Measurements from ENCODE around the gene LIG1. TPM values are rescaled to one million over a fixed set of nuclear protein-coding genes. Genes with fewer than 3 reads are reported as not detected.

The LIG1 gene
- total RNA-seq, 4 donors from 2014 or later: 4.2 to 7.3 (median 6.0) TPM

DNA sequence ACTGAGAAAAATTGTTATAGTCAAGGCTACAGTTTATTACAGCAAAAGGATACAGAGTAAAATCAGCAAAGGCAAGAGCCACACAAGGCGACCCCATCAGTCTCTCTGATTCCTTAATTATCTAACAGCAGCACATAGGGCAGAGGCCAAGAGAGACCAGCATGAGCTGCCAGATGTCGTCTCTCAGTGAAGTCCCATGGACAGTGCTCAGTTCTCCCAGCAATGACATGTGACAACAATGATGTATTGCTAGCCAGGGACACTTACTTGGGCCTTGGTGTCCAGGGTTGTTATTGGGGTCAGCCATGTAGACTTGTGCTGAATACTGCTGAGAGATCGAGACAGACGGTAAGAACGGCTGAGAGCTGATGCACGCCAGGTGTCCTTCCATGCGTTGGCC is 22.6 kb upstream of the LIG1 start:
- WGBS: 70% methylated on average over 7 of the region's 7 CpGs
- H3K9me3 ChIP-seq: no peaks in the 10 kb centered on the region
- TF ChIP-seq POLR2A (IDR thresholded peaks at IDR 0.05; ENCODE audit: low read depth) (no peak), POLR2AphosphoS5 (IDR thresholded peaks at IDR 0.05) (no peak)
- TF ChIP-seq, protein P1, sequence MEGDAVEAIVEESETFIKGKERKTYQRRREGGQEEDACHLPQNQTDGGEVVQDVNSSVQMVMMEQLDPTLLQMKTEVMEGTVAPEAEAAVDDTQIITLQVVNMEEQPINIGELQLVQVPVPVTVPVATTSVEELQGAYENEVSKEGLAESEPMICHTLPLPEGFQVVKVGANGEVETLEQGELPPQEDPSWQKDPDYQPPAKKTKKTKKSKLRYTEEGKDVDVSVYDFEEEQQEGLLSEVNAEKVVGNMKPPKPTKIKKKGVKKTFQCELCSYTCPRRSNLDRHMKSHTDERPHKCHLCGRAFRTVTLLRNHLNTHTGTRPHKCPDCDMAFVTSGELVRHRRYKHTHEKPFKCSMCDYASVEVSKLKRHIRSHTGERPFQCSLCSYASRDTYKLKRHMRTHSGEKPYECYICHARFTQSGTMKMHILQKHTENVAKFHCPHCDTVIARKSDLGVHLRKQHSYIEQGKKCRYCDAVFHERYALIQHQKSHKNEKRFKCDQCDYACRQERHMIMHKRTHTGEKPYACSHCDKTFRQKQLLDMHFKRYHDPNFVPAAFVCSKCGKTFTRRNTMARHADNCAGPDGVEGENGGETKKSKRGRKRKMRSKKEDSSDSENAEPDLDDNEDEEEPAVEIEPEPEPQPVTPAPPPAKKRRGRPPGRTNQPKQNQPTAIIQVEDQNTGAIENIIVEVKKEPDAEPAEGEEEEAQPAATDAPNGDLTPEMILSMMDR (IDR thresholded peaks at IDR 0.05): no peak
- no peak for DNase-seq (ENCODE audit: extremely low spot score)
- peaks cover 8 to 13% (median 11%) of the 10 kb centered on the region in 4 donors for H3K4me1 ChIP-seq
- H3K36me3 ChIP-seq: peaks cover 0 to 28% (median 17%) of the 10 kb centered on the region in 4 donors
- no peaks in the 10 kb centered on the region for H3K27me3 ChIP-seq
- intact Hi-C loops (cut with DNase I): no loop called here
- no peak overlapping the region for H3K27ac ChIP-seq (replicated peaks in 1 of 4)
- no peak overlapping the region for H3K4me3 ChIP-seq

DNA sequence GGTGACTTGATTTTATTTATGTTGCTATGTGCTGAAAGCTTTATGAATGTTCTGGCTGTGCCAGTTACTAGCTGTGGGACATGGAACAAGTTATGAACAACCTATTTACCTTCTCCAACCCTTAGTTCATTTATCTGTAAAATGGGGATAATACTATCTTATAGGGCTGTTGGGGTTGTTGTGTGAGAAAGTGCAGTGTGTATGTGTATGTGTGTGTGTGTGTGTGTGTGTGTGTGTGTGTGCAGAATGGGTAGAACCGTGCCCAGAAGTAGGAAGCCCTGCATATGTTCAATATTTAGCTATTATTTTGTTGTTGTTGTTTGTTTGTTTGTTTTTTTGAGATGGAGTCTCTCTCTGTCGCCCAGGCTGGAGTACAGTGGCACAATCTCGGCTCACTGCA is 20.7 kb upstream of the LIG1 start:
- 96% methylated on average over 3 of the region's 3 CpGs for WGBS

DNA sequence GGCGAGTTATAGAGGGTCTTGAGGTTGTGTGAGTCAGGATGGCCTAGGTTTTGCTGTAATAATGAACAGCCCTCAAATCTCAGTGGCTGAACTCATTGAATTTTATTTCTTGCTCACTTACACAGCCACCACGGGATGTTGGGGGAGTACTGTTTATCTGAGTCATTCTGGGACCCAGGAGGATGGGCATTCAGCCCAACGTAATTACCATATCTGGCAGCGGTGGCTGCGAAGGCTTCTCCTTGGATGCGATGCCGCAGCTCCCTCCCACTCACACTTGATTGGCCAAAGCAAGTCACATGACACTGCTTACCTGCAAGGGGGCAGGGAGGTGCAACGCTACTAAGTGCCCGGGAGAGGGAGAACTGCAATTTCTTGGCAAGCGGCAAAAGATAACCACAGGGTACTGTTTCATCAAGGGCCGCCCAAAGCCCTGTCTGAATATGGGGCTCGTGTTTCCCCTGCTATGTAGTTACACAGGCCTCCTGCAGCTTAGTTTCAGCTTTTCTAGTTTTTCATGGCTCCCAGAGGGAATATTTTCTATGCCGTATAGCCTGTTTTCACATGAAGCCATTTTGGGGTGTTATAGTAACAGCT is 20.2 kb upstream of the LIG1 start:
- no peaks in the 10 kb centered on the region for H3K9me3 ChIP-seq
- H3K4me1 ChIP-seq: no peaks in the 10 kb centered on the region
- no peak overlapping the region for H3K4me3 ChIP-seq
- peaks cover 0 to 32% (median 23%) of the 10 kb centered on the region in 4 donors for H3K36me3 ChIP-seq
- WGBS: 76% methylated on average over 10 of the region's 13 CpGs
- no peaks in the 10 kb centered on the region for H3K27me3 ChIP-seq
- DNase-seq (ENCODE audit: extremely low spot score): no peak
- TF ChIP-seq EP300 (IDR thresholded peaks at IDR 0.05) (no peak), POLR2AphosphoS5 (IDR thresholded peaks at IDR 0.05) (no peak), POLR2A (IDR thresholded peaks at IDR 0.05; ENCODE audit: low read depth) (no peak)
- TF ChIP-seq, protein P1 (IDR thresholded peaks at IDR 0.05): no peak
- no peak overlapping the region for H3K27ac ChIP-seq (replicated peaks in 1 of 4)
- intact Hi-C loops (cut with DNase I): no loop called here

More for the DNA sequence above, 20.7 kb upstream of the LIG1 start:
- intact Hi-C loops (cut with DNase I): no loop called here
- H3K27me3 ChIP-seq: no peaks in the 10 kb centered on the region
- no peak overlapping the region for H3K27ac ChIP-seq (replicated peaks in 1 of 4)
- no peaks in the 10 kb centered on the region for H3K9me3 ChIP-seq
- no peak for DNase-seq (ENCODE audit: extremely low spot score)
- no peaks in the 10 kb centered on the region for H3K4me1 ChIP-seq
- peaks cover 0 to 32% (median 23%) of the 10 kb centered on the region in 4 donors for H3K36me3 ChIP-seq
- TF ChIP-seq, protein P1 (IDR thresholded peaks at IDR 0.05): no peak
- no peak for TF ChIP-seq POLR2AphosphoS5 (IDR thresholded peaks at IDR 0.05)
- no peak for TF ChIP-seq EP300 (IDR thresholded peaks at IDR 0.05)
- no peak for TF ChIP-seq POLR2A (IDR thresholded peaks at IDR 0.05; ENCODE audit: low read depth)
- no peak overlapping the region for H3K4me3 ChIP-seq

DNA sequence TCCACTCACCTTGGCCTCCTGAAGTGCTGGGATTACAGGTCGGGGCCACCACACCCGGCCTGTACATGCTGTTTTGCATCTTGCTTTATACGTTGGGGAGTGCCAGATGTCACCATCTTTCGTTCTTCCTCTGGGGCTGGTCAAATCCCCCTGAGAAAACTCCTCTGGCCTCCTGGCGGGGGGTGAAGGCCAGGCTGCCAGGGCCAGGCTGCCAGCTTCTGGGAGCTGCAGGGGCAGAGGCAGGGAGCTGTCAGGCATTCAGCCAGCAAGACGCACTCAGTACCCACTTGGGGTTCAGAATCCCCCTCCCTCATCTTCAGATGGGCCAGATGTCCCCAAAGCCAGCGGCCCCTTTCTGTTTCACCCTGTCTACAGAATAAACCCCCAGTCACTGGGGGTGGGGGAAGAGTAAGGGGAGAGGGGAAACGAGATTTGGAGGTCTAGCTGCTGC is 16.4 kb upstream of the LIG1 start:
- intact Hi-C loops (cut with DNase I): no loop called here
- Histone ChIP-seq H3K4me1 (no peaks in the 10 kb centered on the region), H3K27me3 (no peaks in the 10 kb centered on the region), H3K36me3 (peaks cover 6 to 33% (median 22%) of the 10 kb centered on the region in 4 donors), H3K27ac (replicated peaks in 1 of 4) (no peak overlapping the region), H3K4me3 (no peak overlapping the region), H3K9me3 (peaks cover 0 to 8% (median 5%) of the 10 kb centered on the region in 4 donors)
- TF ChIP-seq EP300 (IDR thresholded peaks at IDR 0.05): no peak
- no peak for TF ChIP-seq POLR2A (IDR thresholded peaks at IDR 0.05; ENCODE audit: low read depth)
- no peak for TF ChIP-seq POLR2AphosphoS5 (IDR thresholded peaks at IDR 0.05)
- TF ChIP-seq, protein P1 (IDR thresholded peaks at IDR 0.05): no peak
- DNase-seq (ENCODE audit: extremely low spot score): no peak
- 89% methylated on average over 8 of the region's 8 CpGs for WGBS

DNA sequence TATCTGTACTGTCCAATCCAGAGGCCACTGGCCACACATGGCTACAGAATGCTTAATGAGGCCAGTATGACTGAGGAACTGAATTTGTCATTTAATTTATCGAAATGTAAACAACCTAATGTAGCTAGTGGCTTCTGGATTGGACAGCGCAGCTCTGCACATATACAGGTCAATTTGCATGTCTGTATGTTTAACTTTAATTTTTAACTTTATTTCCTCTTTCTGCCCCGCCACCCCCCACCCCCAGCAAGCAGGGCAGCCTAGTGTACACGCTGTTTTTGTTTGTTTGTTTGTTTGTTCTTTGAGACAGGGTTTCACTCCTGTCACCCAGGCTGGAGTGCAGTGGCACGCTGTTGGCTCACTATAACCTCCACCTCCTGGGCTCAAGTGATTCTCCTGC is 15.9 kb upstream of the LIG1 start:
- Histone ChIP-seq H3K4me3 (no peak overlapping the region), H3K9me3 (peaks cover 0 to 14% (median 9%) of the 10 kb centered on the region in 4 donors), H3K27me3 (no peaks in the 10 kb centered on the region), H3K27ac (replicated peaks in 1 of 4) (no peak overlapping the region), H3K36me3 (peaks cover 6 to 33% (median 22%) of the 10 kb centered on the region in 4 donors), H3K4me1 (no peaks in the 10 kb centered on the region)
- intact Hi-C loops (cut with DNase I): no loop called here
- 97% methylated on average over 5 of the region's 5 CpGs for WGBS
- no peak for DNase-seq (ENCODE audit: extremely low spot score)
- TF ChIP-seq, protein P1 (IDR thresholded peaks at IDR 0.05): no peak
- TF ChIP-seq POLR2AphosphoS5 (IDR thresholded peaks at IDR 0.05) (no peak), POLR2A (IDR thresholded peaks at IDR 0.05; ENCODE audit: low read depth) (no peak), EP300 (IDR thresholded peaks at IDR 0.05) (no peak)
